Thymus (tissue), 11 donors: ENCODE results near the gene ARHGAP18. TPM values are rescaled to one million over a fixed set of nuclear protein-coding genes. Genes with fewer than 3 reads are reported as not detected.
A peak's percentile ranks its signal among the peaks of the same experiment; 100 is the strongest.

Experiments used
- DNase-seq, 9 donors: peaks; one replicate each; pipeline ENCODE4 v3.0.0-alpha.2; 2013; ENCODE audit warnings: low spot score in 9 of 9, low read depth in 6 of 9, missing footprints in 1 of 9
- H3K27ac ChIP-seq, 2 donors: one replicate each; pipeline ENCODE4 v1.5.1; 2013; ENCODE audit warnings: control low read depth in 1 of 2, low read depth in 1 of 2, low read length in 1 of 2, mild to moderate bottlenecking in 1 of 2, moderate library complexity in 1 of 2
- H3K27me3 ChIP-seq, 2 donors: one replicate each; pipeline ENCODE4 v1.5.1; 2013; ENCODE audit warnings: low read length in 1 of 2; ENCODE audit not compliant: control insufficient read depth in 2 of 2, insufficient read depth in 1 of 2
- H3K36me3 ChIP-seq, 2 donors: one replicate each; pipeline ENCODE4 v1.5.1; 2013; ENCODE audit warnings: low read length in 1 of 2, mild to moderate bottlenecking in 1 of 2, moderate library complexity in 1 of 2; ENCODE audit not compliant: control insufficient read depth in 2 of 2, insufficient read depth in 2 of 2
- H3K4me1 ChIP-seq, 2 donors: one replicate each; pipeline ENCODE4 v1.5.1; 2013; ENCODE audit warnings: low read length in 2 of 2; ENCODE audit not compliant: control insufficient read depth in 2 of 2, insufficient read depth in 2 of 2
- H3K4me3 ChIP-seq, 2 donors: one replicate each; pipeline ENCODE4 v1.5.1; 2013; ENCODE audit warnings: low read length in 2 of 2, control low read depth in 1 of 2, mild to moderate bottlenecking in 1 of 2
- H3K9me3 ChIP-seq, 2 donors: one replicate each; pipeline ENCODE4 v1.5.1; 2013; ENCODE audit warnings: low read length in 1 of 2, mild to moderate bottlenecking in 1 of 2; ENCODE audit not compliant: control insufficient read depth in 2 of 2, insufficient read depth in 1 of 2
- WGBS: extraction: QIAGEN DNeasy Blood & Tissue Kit; methylation state at CpG from one replicate; pipeline ENCODE4 v1.1.7; 2013; 5-methylcytosine and 5-hydroxymethylcytosine counted together
- polyA plus RNA-seq: library from polyadenylated mRNA; stranded (reverse); fragments of 200-250 nt; gene quantifications from one replicate; pipeline ENCODE4 v1.2.3, GENCODE V29; 2013
- total RNA-seq: library from RNA; stranded (reverse); fragments of 120-200 nt; gene quantifications from one replicate; pipeline ENCODE4 v1.2.4, GENCODE V29; 2013
- donor health status: healthy.

The ARHGAP18 gene
- total and polyA plus RNA-seq, 2 donors: 8.2 to 11.8 TPM

- Histone ChIP-seq H3K4me1 (peaks cover 6 to 19% of the 10 kb centered on the region in 2 donors), H3K9me3 (no peaks in the 10 kb centered on the region), H3K36me3 (no peaks in the 10 kb centered on the region), H3K27ac (peak overlapping the region; percentile 25 to 30), H3K4me3 (no peak overlapping the region), H3K27me3 (no peaks in the 10 kb centered on the region)
- peak in 3 of 9 donors; percentile 30 to 71 (median 42) for DNase-seq
- 23% methylated on average over 4 of the region's 4 CpGs for WGBS
Observed at GRCh38 chr6:129748212-129748900, 38.4 kb upstream of the ARHGAP18 start.

GRCh38 chr6:129747588-129748112 is 37.7 kb upstream of the ARHGAP18 start:
- H3K36me3 ChIP-seq: no peaks in the 10 kb centered on the region
- no peak for DNase-seq
- WGBS: 85% methylated on average over 4 of the region's 4 CpGs
- no peak overlapping the region for H3K4me3 ChIP-seq
- H3K27me3 ChIP-seq: no peaks in the 10 kb centered on the region
- H3K4me1 ChIP-seq: peaks cover 6 to 19% of the 10 kb centered on the region in 2 donors
- no peaks in the 10 kb centered on the region for H3K9me3 ChIP-seq
- H3K27ac ChIP-seq: no peak overlapping the region

GRCh38 chr6:129744880-129745237 is 34.9 kb upstream of the ARHGAP18 start:
- H3K27me3 ChIP-seq: no peaks in the 10 kb centered on the region
- WGBS: 96% methylated on average over 6 of the region's 6 CpGs
- no peaks in the 10 kb centered on the region for H3K36me3 ChIP-seq
- H3K4me3 ChIP-seq: no peak overlapping the region
- no peak overlapping the region for H3K27ac ChIP-seq
- DNase-seq: no peak
- no peaks in the 10 kb centered on the region for H3K9me3 ChIP-seq
- peaks cover 5 to 15% of the 10 kb centered on the region in 2 donors for H3K4me1 ChIP-seq

GRCh38 chr6:129744201-129744879 is 34.4 kb upstream of the ARHGAP18 start:
- no peaks in the 10 kb centered on the region for H3K27me3 ChIP-seq
- H3K4me3 ChIP-seq: no peak overlapping the region
- no peak for DNase-seq
- H3K9me3 ChIP-seq: no peaks in the 10 kb centered on the region
- WGBS: 94% methylated on average over 4 of the region's 4 CpGs
- no peak overlapping the region for H3K27ac ChIP-seq
- H3K4me1 ChIP-seq: peaks cover 3 to 11% of the 10 kb centered on the region in 2 donors
- no peaks in the 10 kb centered on the region for H3K36me3 ChIP-seq

- WGBS: 30% methylated on average over 1 of the region's 1 CpG
- H3K27ac ChIP-seq: no peak overlapping the region
Observed at GRCh38 chr6:129740013-129740412, 30.0 kb upstream of the ARHGAP18 start.

GRCh38 chr6:129736105-129736504 is 26.1 kb upstream of the ARHGAP18 start:
- no peak for DNase-seq
- H3K36me3 ChIP-seq: no peaks in the 10 kb centered on the region
- H3K9me3 ChIP-seq: no peaks in the 10 kb centered on the region
- no peaks in the 10 kb centered on the region for H3K4me1 ChIP-seq
- no peak overlapping the region for H3K27ac ChIP-seq
- no peak overlapping the region for H3K4me3 ChIP-seq
- WGBS: over 99% methylated on average over 2 of the region's 2 CpGs
- no peaks in the 10 kb centered on the region for H3K27me3 ChIP-seq

More at GRCh38 chr6:129740013-129740412, 30.0 kb upstream of the ARHGAP18 start:
- DNase-seq: no peak
- Histone ChIP-seq H3K9me3 (no peaks in the 10 kb centered on the region), H3K4me1 (no peaks in the 10 kb centered on the region), H3K27me3 (no peaks in the 10 kb centered on the region), H3K36me3 (no peaks in the 10 kb centered on the region), H3K4me3 (no peak overlapping the region)

GRCh38 chr6:129733290-129733689 is 23.3 kb upstream of the ARHGAP18 start:
- no peak overlapping the region for H3K27ac ChIP-seq
- WGBS: 73% methylated on average over 2 of the region's 2 CpGs
- peak in 1 of 9 donors; percentile 27 for DNase-seq
- H3K9me3 ChIP-seq: no peaks in the 10 kb centered on the region
- H3K4me3 ChIP-seq: no peak overlapping the region
- H3K4me1 ChIP-seq: no peaks in the 10 kb centered on the region
- no peaks in the 10 kb centered on the region for H3K27me3 ChIP-seq
- H3K36me3 ChIP-seq: no peaks in the 10 kb centered on the region

- H3K4me1 ChIP-seq: no peaks in the 10 kb centered on the region
- no peak for DNase-seq
- H3K27me3 ChIP-seq: no peaks in the 10 kb centered on the region
- WGBS: 97% methylated on average over 4 of the region's 4 CpGs
- no peak overlapping the region for H3K4me3 ChIP-seq
- no peak overlapping the region for H3K27ac ChIP-seq
- no peaks in the 10 kb centered on the region for H3K36me3 ChIP-seq
- no peaks in the 10 kb centered on the region for H3K9me3 ChIP-seq
Observed at GRCh38 chr6:129732542-129732941, 22.6 kb upstream of the ARHGAP18 start.

- WGBS: 96% methylated on average over 2 of the region's 2 CpGs
- no peak overlapping the region for H3K4me3 ChIP-seq
- H3K36me3 ChIP-seq: no peaks in the 10 kb centered on the region
- H3K4me1 ChIP-seq: no peaks in the 10 kb centered on the region
- no peaks in the 10 kb centered on the region for H3K9me3 ChIP-seq
- H3K27ac ChIP-seq: no peak overlapping the region
- no peaks in the 10 kb centered on the region for H3K27me3 ChIP-seq
- DNase-seq: no peak
Observed at GRCh38 chr6:129732034-129732433, 22.1 kb upstream of the ARHGAP18 start.
